Prostate gland (tissue), 2 donors: ENCODE results near the gene IFIT1.

Experiments
- POLR2A ChIP-seq: fragments of 450-650 bp; IDR thresholded peaks from one replicate; pipeline ENCODE4 v1.6.1; 2016; ENCODE audit warnings: antibody characterized with exemption, mild to moderate bottlenecking
- POLR2AphosphoS5 ChIP-seq: sonication (generic); formaldehyde crosslinking; IDR thresholded peaks from one replicate; pipeline ENCODE4 v1.6.1; 2017; ENCODE audit warnings: antibody characterized with exemption
- TF ChIP-seq, protein P1 (sequence below), 4 experiments: fragments of 200-600 bp in 2 of 4; fragments of 450-650 bp in 2 of 4; sonication (generic) in 2 of 4; IDR thresholded peaks; 1 replicate in 3 of 4; 2 replicates in 1 of 4; pipeline ENCODE4 v1.5.1; 2016 to 2019; ENCODE audit warnings: antibody characterized with exemption in 4 of 4, mild to moderate bottlenecking in 2 of 4, moderate library complexity in 2 of 4

DNA sequence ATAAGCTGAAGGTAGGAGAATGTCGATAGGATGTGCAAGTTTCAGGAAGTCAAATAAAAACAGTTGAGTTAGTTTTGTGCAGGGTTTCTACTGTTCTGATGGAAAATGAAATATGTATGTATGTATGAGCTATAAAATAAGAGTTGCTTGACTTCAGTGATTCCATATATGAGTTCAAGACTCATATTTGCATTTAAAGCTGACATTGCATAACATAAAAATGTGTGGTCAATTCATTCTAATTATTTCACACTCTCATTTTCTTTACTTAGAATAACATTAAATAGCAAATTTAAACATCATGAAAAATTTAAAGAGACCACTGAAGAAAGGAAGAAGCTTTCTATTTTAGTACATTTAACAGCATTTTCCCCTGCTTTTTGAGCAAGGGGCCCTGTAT is 59.8 kb downstream of the IFIT1 start:
- no peak for TF ChIP-seq POLR2A
- TF ChIP-seq, protein P1, sequence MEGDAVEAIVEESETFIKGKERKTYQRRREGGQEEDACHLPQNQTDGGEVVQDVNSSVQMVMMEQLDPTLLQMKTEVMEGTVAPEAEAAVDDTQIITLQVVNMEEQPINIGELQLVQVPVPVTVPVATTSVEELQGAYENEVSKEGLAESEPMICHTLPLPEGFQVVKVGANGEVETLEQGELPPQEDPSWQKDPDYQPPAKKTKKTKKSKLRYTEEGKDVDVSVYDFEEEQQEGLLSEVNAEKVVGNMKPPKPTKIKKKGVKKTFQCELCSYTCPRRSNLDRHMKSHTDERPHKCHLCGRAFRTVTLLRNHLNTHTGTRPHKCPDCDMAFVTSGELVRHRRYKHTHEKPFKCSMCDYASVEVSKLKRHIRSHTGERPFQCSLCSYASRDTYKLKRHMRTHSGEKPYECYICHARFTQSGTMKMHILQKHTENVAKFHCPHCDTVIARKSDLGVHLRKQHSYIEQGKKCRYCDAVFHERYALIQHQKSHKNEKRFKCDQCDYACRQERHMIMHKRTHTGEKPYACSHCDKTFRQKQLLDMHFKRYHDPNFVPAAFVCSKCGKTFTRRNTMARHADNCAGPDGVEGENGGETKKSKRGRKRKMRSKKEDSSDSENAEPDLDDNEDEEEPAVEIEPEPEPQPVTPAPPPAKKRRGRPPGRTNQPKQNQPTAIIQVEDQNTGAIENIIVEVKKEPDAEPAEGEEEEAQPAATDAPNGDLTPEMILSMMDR (IDR thresholded peaks at IDR 0.05) = no peak
- no peak for TF ChIP-seq POLR2AphosphoS5
